GM12872 (cell line): Measurements from ENCODE around the gene CD247.

ENCODE experiments used
- TF ChIP-seq, protein P1 (sequence below): IDR thresholded peaks from 3 replicates; pipeline ENCODE4 v1.5.1; 2011; ENCODE audit warnings: low read depth, mild to moderate bottlenecking, low read length, moderate library complexity; ENCODE audit not compliant: insufficient read depth

Gene CD247

DNA sequence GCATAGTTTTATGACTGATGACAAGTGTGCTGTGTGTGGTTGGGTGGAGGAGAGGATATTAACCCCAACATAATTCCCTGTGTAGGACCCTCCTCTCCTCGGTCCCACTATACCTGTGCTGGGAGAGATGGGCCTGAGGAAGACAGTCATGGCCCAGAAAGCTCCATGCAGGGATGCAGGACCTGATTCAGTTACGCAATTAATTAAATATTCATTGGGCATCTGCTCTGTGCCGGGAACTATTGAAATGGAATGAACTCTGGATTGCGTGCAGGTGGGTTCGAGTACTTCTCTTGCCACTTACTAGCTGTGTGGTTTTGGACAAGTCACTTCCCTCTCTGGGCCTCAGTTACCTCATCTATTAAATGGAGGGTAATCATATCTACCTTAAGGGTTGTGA is 74.6 kb downstream of the CD247 start:
- TF ChIP-seq, protein P1, sequence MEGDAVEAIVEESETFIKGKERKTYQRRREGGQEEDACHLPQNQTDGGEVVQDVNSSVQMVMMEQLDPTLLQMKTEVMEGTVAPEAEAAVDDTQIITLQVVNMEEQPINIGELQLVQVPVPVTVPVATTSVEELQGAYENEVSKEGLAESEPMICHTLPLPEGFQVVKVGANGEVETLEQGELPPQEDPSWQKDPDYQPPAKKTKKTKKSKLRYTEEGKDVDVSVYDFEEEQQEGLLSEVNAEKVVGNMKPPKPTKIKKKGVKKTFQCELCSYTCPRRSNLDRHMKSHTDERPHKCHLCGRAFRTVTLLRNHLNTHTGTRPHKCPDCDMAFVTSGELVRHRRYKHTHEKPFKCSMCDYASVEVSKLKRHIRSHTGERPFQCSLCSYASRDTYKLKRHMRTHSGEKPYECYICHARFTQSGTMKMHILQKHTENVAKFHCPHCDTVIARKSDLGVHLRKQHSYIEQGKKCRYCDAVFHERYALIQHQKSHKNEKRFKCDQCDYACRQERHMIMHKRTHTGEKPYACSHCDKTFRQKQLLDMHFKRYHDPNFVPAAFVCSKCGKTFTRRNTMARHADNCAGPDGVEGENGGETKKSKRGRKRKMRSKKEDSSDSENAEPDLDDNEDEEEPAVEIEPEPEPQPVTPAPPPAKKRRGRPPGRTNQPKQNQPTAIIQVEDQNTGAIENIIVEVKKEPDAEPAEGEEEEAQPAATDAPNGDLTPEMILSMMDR: no peak

DNA sequence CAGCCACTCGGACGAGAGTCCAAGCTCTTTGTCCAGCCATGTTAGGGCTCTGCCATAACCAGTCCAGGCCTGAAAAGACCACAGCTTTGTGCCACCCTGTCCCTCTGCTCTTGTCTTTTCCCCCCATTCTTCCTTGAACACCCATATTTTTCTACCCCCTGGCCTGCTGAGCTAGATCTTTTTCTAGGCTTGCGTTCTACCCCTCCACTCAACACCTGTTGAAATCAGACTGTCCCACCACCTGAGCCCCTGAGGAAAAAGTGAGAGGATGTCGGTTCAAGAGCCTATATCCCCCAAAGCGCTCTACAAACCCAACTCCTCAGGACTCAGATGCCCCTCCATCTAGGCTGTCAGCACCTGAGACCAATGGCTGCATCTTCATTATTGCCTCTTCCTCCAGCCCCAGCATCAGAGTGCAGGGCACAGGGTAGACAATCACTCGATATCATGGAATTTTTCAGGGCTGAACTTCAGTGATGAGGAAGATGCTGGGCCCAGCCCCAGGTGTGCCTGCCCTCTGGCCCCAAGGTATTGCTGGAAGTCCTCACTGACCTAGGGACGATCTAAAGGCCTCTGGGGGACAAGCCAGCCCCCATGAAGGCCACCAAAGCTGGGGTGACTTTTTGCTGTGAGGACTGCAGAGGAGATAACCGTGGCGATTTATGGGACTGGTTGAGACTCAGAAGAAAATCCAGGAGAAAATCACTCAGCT is 75.3 kb downstream of the CD247 start:
- TF ChIP-seq, protein P1: no peak

DNA sequence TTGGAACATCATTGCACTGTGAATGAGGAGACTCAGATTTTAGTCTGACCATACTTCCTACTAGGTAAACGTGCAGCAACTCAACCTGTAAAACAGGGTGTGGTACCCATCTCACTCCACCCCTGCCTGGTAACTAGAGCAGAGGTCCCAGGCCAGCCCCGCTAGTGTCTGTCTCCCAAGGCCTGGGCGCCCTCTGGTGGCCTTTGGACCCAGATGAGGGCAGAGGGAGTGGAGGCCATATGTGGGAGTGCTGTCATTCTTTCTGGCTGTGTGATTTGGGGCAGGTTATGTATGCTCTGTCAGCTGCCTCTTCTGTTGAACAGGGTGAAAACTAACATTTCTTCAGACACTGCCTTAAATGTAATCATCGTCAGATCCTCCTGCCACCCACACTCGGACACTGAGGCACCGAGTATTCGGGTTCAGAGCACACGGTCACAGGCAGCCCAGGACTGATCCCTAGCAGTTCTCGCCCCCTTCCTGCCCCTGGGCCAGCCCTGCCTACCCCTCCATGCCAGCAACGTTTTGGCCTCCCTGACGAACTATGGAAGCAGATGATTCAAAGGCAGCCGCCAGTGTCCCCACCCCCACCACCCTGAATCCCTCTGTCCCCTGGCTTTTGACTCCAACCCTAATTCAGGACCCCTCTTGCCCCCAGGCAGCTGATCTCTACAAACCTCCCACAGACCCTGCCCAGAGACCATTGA is 76.0 kb downstream of the CD247 start:
- TF ChIP-seq, protein P1: peak; percentile 91

DNA sequence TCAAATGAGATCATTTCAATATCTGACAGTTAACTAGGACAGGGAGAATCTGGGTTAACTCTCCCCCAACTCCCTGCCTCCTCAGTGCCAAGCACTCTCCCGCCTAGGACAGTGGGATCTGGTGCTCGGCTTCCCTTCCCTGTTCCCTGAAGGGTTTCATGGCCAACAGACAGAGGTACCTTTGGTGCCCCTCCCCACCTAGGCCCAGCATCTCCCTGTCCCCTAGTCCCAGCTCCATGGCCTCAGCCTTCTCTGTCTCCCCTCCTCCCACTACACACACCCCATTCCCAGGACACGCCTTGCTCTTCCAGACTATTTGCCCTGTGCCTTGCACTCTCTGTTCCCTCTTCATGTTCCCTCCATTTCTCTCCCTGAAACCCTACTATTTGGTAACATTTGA is 77.1 kb downstream of the CD247 start:
- TF ChIP-seq, protein P1: no peak

DNA sequence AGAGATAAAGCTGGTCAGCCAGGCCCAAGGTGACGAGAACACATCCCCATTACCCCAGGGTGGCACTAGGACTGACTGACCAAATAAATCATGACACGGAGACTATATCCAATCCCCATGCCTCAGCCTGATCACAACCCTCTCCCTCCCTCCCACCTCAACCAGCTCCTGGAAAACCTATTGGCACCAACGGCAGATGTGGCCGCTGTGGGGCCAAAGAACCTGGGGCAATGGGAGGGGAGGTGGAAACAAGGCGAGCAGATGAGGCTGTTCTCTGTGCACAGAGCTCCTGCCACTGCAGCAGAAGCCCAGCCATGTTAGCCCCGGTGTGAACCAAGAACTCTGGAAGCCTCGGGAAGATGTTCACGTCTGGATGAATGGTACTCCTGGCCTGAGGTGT is 77.6 kb downstream of the CD247 start:
- TF ChIP-seq, protein P1: no peak

DNA sequence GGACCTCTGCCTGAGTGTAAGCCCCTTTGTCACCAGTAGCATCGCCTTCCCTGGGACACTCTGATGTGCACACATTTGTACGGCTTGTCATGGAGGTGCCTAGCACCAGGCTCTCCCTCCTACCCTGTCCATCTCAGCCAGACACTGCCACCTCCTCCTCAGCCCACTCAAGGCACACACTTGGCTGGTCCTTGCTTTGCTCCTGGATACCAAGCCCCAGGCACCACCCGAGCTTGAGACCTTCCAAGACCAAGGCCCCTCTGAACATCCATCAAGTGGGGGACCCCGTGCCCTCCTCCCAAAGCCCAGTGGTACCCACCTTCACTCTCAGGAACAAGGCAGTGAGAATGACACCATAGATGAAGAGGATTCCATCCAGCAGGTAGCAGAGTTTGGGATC is 78.0 kb downstream of the CD247 start:
- TF ChIP-seq, protein P1: no peak

DNA sequence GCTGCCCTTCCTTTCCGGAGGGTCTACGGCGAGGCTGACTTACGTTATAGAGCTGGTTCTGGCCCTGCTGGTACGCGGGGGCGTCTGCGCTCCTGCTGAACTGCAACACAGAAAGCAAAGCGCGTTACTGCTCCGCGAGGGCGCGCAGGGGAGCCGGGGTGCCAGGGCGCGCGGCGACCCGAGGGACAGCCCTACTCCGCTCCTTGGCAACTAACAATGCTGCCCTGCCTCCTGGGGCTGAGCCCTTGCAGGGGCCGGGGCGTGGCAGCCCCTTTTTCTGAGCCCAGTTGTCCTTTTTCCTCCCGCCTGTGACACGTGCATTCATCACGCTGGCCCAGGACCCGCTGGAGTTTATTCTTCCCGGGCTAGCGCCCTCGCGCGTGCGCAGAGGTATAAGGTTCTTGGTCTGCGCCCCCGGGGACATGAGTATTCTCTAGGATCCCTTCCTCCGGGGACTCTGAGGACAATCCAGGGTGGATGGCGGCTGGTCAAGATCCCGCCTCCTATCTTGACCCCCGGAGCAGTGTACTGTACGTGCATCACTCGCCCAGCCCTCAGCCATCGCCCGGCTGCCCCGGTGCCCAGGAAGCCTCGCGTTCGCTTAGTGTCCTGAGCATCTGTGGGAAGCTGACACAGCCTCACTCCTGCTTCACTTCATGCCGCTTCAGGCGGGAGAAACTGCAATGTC is 78.9 kb downstream of the CD247 start:
- TF ChIP-seq, protein P1: peak; percentile 26; the same call in 1 of the 3 replicates
